ENCODE results near the gene ATP5F1D. TPM values are rescaled to one million over a fixed set of nuclear protein-coding genes. Genes with fewer than 3 reads are reported as not detected.

ATP5F1D gene
- total RNA-seq, 1 donor: 12.1 TPM

DNA sequence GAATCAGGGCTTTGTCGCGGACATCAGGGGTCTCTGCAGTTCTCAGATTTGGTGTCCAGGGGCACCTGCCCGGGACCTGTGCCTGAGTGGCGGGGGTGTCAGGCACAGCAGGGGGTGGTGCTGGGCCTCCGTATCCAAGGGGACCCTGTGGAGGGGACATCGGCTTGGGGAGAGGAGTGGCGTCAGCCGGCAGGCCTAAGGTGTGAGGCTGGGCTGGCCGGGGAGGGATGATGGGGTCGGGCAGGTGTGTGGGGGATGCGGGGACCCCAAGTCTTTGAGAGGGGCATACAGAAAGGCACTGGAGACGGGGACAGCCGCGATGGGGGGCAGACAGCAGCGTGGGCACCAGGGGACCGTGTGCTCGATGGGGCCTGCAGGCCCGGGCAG lies 46.7 kb downstream of the ATP5F1D start:
- no peak for TF ChIP-seq CTCF (IDR thresholded peaks at IDR 0.05; ENCODE audit: insufficient read depth, low read depth, low read length)
- DNase-seq (ENCODE audit: low read depth): no peak

DNA sequence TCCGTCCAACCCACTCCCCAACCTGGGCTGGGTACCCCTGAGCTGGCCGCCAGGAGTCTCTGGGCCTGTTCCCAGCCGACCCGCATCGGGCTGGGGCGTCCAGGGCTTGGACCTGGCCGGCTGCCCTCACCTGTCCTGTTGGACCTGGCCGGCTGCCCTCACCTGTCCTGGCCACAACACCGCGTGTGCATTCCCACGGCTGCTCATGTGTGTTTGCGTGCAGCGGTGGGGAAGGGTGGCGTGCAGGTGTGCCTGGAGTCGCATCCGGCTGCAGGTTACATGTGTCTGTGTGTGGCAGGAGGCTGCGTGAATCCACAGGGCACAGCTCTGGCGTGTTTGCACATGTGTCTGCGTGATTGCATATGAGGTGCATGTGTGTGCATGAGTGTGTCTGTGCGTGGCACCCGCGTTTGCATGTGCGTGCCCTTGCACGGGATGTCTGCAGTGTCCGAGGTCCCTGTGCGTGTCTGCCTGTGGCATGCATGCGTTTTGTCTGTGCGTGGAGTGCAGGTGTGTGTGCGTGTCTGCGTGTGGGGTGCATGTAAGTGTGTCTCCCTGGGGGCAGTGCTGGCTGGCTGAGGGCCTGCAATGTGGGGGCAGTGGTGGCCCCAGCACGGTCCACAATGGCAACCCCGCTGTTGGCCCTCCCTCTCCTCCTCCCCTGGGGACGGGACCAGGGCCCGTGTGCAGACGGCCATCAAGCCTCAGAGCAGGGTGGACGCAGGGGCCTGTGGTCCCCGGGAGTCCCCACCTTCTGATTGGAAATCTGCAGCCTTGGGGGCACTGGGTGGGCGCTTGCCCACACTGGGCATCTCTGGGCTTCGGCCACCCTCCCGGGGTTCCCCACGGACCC lies 47.5 kb downstream of the ATP5F1D start:
- DNase-seq (ENCODE audit: low read depth): no peak
- no peak for TF ChIP-seq CTCF (IDR thresholded peaks at IDR 0.05; ENCODE audit: insufficient read depth, low read depth, low read length)
- no peak overlapping the region for H3K4me3 ChIP-seq (ENCODE audit: low read depth, low read length)

More for the DNA sequence above, 46.7 kb downstream of the ATP5F1D start:
- no peak overlapping the region for H3K4me3 ChIP-seq (ENCODE audit: low read depth, low read length)

DNA sequence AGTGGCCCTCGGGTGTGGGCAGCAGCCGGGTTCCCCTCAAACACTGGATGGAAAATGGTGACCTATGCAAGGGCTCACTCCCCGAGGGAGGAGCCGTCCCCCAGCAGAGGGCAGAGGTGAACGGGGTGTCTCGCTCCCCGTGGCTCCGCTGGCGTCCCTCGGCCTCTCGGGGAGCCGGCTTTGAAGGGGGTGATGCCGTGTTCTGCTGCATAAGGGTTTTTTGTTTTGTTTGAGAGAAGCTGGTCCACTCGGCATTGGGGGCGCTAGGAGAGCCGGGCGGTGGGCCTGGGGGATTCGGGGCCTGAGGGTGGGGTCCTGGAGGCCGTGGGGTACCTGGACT lies 48.1 kb downstream of the ATP5F1D start:
- TF ChIP-seq CTCF (IDR thresholded peaks at IDR 0.05; ENCODE audit: insufficient read depth, low read depth, low read length): no peak
- no peak overlapping the region for H3K4me3 ChIP-seq (ENCODE audit: low read depth, low read length)
- no peak for DNase-seq (ENCODE audit: low read depth)

DNA sequence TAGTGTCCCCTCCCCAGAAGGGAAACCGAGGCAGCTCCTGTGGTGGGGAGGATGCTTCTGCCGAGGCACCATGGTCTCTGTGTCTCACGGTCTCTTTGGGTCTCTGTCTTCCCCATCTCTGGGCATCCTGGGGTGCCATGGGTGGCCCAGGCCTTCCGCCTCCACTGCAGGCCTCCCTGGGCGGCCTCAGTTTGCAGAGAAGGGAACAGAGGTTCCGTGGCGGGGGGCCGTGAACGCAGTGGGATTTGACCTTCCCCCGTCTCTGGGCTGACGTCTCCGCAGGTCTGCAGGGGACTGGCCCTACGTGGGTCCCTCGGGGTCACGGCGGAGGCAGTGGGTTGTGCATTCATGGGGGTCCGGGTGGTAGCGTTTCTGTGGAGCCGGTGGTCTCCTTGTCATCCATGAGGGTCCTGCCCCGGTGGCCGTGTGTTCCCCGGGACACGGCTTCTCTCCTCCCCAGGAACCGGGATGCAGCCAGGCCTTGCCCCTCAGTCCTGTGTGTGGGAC lies 48.7 kb downstream of the ATP5F1D start:
- TF ChIP-seq CTCF (IDR thresholded peaks at IDR 0.05; ENCODE audit: insufficient read depth, low read depth, low read length): no peak
- no peak for DNase-seq (ENCODE audit: low read depth)
- no peak overlapping the region for H3K4me3 ChIP-seq (ENCODE audit: low read depth, low read length)

DNA sequence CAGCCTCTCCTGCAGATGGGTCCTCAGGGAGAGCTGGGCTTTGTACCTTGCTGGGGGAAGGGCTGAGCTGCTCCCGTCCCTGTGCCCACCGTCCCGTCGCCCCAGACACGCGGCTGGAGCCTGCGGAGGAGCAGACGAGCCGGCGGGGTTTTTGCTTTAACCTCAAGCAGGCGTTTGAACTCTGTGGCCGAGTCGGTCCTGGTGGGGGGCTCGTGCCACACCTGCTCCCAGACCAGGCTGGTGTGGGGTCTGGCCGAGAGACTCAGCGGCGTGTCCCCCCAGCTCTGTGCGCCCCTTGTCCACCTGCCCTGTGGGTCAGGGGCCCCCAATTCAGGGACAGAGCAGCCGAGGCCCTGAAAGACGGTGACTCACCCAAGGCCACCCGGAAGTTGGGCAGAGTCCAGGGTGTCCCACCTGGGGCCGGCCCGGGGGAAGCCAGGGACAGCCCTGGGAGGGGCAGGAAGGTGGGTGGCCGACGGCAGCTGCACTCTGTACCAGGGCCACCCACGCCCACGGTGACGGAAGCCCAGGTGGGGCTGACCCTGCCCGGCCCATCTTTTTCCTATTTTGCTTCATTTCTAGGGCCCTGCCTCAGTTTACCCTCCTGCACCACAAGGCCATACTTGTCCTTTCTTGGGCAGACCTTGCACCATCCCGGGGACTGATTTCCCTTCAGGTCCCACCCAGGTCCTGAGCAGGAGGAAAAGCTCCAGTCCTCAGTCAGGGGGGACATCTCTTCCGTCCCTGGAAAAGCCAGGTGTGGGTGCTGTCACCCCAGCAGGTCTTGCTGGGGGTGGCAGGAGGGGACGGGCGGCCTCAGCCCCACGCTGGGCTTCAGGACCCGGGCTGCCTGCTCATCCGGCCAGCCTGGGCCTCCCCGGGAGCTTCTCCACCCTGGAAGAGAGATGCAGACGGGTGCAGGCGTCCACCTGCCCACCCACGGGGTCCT lies 49.4 kb downstream of the ATP5F1D start:
- no peak for TF ChIP-seq CTCF (IDR thresholded peaks at IDR 0.05; ENCODE audit: insufficient read depth, low read depth, low read length)
- no peak overlapping the region for H3K4me3 ChIP-seq (ENCODE audit: low read depth, low read length)
- DNase-seq (ENCODE audit: low read depth): no peak

DNA sequence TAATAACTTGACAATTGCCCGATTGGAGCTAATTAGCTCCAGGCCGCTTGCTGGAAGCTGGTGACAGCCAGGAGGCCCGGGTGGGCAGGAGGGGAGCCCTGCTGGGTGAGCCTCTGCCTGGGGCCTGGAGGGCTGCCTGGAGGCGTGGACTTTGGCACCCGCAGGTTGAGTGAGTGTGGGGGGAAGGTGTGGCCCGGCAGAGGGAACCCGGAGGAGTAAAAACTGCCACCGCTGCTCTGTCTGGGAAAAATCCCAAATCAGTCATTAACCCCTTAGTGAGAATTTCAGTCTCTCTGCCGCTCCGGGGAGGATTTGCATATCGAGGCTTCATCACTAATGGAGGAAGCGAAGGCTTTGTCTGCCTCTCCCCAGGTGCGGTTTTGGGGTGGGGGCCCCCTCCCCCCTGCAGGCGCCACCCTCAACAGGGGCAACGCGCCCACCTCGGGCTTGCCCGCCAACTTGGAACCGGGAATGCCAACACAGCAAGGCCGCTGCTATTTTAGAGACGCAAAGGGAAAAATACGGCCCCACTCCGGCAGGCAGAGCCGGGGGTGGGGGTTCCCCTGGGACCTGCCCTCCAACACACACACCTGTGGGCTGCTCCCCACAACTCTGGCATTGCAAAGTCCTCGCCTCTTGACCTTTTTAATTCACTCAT lies 50.3 kb downstream of the ATP5F1D start:
- no peak for DNase-seq (ENCODE audit: low read depth)
- H3K4me3 ChIP-seq (ENCODE audit: low read depth, low read length): no peak overlapping the region
- no peak for TF ChIP-seq CTCF (IDR thresholded peaks at IDR 0.05; ENCODE audit: insufficient read depth, low read depth, low read length)

Measured in fibroblast of villous mesenchyme (primary cell).